ENCODE measurements around the gene PI16. TPM values are rescaled to one million over a fixed set of nuclear protein-coding genes. Genes with fewer than 3 reads are reported as not detected.

Gene PI16
- total and polyA plus RNA-seq, 8 donors: 0.23 to 7.3 (median 1.7) TPM

DNA sequence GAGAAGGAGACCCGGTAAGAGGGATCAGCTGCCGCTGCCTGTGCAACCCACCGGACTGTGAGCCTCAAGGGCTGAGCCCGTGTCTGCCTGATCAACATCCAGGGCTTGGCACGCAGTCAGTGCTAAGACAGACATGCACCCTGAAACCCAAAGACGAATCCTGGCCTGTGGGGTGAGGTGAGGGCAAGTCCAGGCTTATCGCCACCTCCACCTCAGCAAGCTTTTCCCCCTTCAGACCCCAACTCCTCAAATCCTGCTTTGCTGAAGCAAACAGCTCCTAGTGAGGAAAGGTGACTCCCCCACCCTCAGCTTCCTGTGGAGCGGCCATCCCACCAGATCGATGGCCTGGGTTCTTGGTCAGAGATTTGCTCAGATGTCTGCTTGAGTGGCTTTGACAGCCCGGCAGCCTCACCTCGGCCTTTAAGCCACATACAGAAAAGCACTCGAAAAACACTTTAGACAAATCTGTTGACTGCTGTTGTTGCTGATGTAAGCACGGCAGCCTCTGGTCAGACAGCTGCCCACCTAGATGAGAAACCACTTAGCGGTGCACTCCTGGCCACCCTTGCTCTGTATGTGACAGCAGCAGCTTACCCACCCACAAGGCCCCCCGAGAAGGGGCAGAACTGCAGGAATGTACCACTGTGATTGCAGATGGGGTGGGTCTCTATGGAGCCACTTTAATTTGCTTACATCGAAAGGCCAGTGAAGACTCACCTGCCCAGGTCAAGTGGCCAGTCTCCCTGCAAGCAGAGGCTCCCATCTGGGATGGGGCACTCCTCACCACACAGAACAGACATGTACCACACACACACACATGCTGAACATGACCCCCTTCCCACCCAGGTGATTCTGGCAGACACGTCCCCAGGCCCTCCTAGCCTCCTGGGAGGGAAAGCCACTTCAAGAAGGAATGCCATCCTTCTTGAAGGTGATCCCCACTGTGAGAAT lies 16.6 kb downstream of the PI16 start:
- DNase-seq (peak in 1 of 6 donors; percentile 67), FAIRE-seq (no peak), ATAC-seq (peak in 1 of 4 donors; percentile 8)
- Histone ChIP-seq H3K9me3 (no peaks in the 10 kb centered on the region), H3K4me3 (no peak overlapping the region), H3K4me1 (no peaks in the 10 kb centered on the region), H3K27ac (no peak overlapping the region), H3K36me3 (peaks cover 18 to 80% (median 56%) of the 10 kb centered on the region in 3 donors), H3K27me3 (no peaks in the 10 kb centered on the region)
- TF ChIP-seq, protein P1, sequence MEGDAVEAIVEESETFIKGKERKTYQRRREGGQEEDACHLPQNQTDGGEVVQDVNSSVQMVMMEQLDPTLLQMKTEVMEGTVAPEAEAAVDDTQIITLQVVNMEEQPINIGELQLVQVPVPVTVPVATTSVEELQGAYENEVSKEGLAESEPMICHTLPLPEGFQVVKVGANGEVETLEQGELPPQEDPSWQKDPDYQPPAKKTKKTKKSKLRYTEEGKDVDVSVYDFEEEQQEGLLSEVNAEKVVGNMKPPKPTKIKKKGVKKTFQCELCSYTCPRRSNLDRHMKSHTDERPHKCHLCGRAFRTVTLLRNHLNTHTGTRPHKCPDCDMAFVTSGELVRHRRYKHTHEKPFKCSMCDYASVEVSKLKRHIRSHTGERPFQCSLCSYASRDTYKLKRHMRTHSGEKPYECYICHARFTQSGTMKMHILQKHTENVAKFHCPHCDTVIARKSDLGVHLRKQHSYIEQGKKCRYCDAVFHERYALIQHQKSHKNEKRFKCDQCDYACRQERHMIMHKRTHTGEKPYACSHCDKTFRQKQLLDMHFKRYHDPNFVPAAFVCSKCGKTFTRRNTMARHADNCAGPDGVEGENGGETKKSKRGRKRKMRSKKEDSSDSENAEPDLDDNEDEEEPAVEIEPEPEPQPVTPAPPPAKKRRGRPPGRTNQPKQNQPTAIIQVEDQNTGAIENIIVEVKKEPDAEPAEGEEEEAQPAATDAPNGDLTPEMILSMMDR (IDR thresholded peaks at IDR 0.05): no peak
- intact Hi-C loops (cut with DNase I): loop anchor here in 1 of 3 donors (10.0 kb wide), 1 partner anchor 66 kb away; no protein-coding TSS in a partner anchor
- WGBS, 2 donors: 88% methylated on average over 16 to 17 of the region's 17 CpGs

DNA sequence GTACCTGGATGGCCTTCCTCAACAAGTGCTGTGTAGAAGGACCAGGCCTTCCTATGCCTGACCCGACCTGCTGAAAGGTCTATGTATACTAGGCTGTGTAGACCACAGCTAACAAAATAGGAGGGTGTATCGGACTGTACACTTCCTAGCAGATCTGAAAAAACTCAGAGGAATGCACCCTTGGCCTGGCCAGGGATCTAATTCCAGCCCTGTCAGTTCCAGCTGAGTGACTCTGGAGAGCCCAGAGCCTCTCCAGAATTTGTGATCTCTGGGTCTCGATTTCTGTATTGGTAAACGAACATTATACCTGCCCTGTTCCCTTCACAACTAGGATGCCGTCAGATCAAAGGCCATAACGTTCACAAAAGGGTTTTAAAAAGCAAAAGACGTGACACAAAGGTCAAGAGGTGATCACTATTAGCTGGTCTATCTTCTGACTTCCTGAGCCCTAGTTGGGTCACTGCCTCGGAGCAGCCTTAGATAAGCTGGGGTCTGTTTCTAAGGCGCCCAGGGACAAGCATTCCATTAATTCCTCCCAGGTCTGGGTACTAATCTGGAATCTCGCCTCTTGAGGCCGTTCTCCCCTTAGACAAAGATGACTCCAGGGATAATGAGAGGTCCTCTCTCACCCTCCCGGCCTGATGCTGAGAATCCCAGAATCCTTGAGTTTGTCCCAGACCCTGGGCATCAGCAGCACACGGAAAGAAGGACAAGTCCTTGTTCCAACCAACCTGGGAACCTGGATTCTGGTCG lies 17.6 kb downstream of the PI16 start:
- no peak for DNase-seq
- H3K27ac ChIP-seq: no peak overlapping the region

DNA sequence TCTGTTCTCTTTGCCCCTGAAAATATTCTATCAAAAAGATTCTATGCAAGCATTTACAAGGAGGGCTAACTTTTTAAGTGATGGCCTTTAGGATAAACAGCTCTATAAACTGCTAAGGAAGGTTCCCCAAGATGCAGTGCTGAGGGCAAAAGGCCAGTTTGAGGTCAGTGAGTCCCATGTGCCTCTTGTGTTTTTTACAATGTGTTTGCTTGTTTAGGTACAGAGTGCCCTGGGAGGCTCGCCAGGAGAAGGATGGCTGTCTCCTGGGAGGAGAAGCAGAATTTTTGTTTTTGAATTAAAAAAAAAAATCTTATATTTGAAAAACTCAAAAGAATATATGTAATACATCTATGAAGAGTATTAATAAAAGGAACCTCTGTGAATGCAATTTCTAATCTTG lies 18.7 kb downstream of the PI16 start:
- Histone ChIP-seq H3K27ac (no peak overlapping the region), H3K27me3 (no peaks in the 10 kb centered on the region), H3K9me3 (no peaks in the 10 kb centered on the region), H3K36me3 (peaks cover 18 to 97% (median 64%) of the 10 kb centered on the region in 3 donors), H3K4me3 (no peak overlapping the region), H3K4me1 (no peaks in the 10 kb centered on the region)
- no peak for DNase-seq
- intact Hi-C loops (cut with DNase I): loop anchor here in 1 of 3 donors (10.0 kb wide), 1 partner anchor 68 kb away; no protein-coding TSS in a partner anchor
- FAIRE-seq: no peak
- TF ChIP-seq, protein P1 (IDR thresholded peaks at IDR 0.05): no peak
- no peak for ATAC-seq
- 89 to 98% methylated on average over 1 of the region's 1 CpG for WGBS, 2 donors

More for the DNA sequence above, 17.6 kb downstream of the PI16 start:
- H3K9me3 ChIP-seq: no peaks in the 10 kb centered on the region
- 79 to 84% methylated on average over 14 of the region's 14 CpGs for WGBS, 2 donors
- H3K36me3 ChIP-seq: peaks cover 18 to 90% (median 65%) of the 10 kb centered on the region in 3 donors
- no peak overlapping the region for H3K4me3 ChIP-seq
- no peak for FAIRE-seq
- ATAC-seq: no peak
- H3K27me3 ChIP-seq: no peaks in the 10 kb centered on the region
- no peaks in the 10 kb centered on the region for H3K4me1 ChIP-seq
- intact Hi-C loops (cut with DNase I): loop anchor here in 1 of 3 donors (10.0 kb wide), 1 partner anchor 67 kb away; no protein-coding TSS in a partner anchor
- TF ChIP-seq, protein P1 (IDR thresholded peaks at IDR 0.05): no peak

DNA sequence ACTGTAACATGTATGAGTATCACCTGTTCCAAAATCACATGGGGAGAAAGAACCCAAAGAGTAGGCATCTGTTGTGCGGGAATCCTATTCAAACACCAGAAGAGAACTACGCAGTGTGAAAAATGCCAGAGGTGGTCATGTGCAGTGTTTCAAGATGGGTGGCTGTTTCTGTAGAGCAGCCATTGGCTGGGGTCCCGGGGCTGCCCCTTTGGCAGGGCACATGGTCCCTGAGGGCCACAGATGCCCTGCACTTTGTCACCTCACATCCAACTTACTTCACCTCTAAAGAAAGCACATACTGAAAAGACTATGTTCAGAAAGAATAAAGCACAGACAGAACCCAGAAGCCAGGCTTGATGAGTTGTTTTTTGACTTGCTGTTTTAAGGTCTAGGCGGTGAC lies 19.1 kb downstream of the PI16 start:
- no peak for DNase-seq
- Histone ChIP-seq H3K27ac (no peak overlapping the region), H3K4me1 (no peaks in the 10 kb centered on the region), H3K36me3 (peaks cover 18 to 92% (median 59%) of the 10 kb centered on the region in 3 donors), H3K27me3 (no peaks in the 10 kb centered on the region), H3K9me3 (no peaks in the 10 kb centered on the region), H3K4me3 (no peak overlapping the region)
- FAIRE-seq: no peak
- intact Hi-C loops (cut with DNase I): loop anchor here in 1 of 3 donors (10.0 kb wide), 1 partner anchor 69 kb away; no protein-coding TSS in a partner anchor
- ATAC-seq: no peak
- 95% methylated on average over 4 of the region's 4 CpGs for WGBS, 2 donors
- TF ChIP-seq, protein P1 (IDR thresholded peaks at IDR 0.05): no peak
